ENCODE measurements around the gene ATG9A. TPM values are rescaled to one million over a fixed set of nuclear protein-coding genes. Genes with fewer than 3 reads are reported as not detected.

Gene ATG9A
- total and polyA plus RNA-seq, 9 of the 15 experiments (the other 6 are each of a cell fraction or from before 2014, with no cell fraction given), result 0.25 to 65.6 (median 23.4) TPM

- TF ChIP-seq ZNF609 (CRISPR knock-in tag; IDR thresholded peaks at IDR 0.05; ENCODE audit: borderline replicate concordance) (no peak), RBM22 (IDR thresholded peaks at IDR 0.05; ENCODE audit: low read depth, low read length, poor library complexity, severe bottlenecking) (no peak), HSF4 (CRISPR knock-in tag; IDR thresholded peaks at IDR 0.05; ENCODE audit: borderline replicate concordance) (no peak), IFI16 (CRISPR knock-in tag; IDR thresholded peaks at IDR 0.05) (no peak), MED1 (CRISPR knock-in tag; IDR thresholded peaks at IDR 0.05; ENCODE audit: borderline replicate concordance) (no peak), RBM34 (IDR thresholded peaks at IDR 0.05; ENCODE audit: borderline replicate concordance, insufficient read depth, low read length) (no peak), HOMEZ (CRISPR knock-in tag; IDR thresholded peaks at IDR 0.05) (no peak), HNRNPUL1 (IDR thresholded peaks at IDR 0.05; ENCODE audit: low read length) (no peak), KAT2B (IDR thresholded peaks at IDR 0.05; ENCODE audit: low read depth, low read length) (no peak), NR2C1 (IDR thresholded peaks at IDR 0.05) (no peak), NR2C1 (tag; IDR thresholded peaks at IDR 0.05) (no peak)
- TF ChIP-seq, protein P1, sequence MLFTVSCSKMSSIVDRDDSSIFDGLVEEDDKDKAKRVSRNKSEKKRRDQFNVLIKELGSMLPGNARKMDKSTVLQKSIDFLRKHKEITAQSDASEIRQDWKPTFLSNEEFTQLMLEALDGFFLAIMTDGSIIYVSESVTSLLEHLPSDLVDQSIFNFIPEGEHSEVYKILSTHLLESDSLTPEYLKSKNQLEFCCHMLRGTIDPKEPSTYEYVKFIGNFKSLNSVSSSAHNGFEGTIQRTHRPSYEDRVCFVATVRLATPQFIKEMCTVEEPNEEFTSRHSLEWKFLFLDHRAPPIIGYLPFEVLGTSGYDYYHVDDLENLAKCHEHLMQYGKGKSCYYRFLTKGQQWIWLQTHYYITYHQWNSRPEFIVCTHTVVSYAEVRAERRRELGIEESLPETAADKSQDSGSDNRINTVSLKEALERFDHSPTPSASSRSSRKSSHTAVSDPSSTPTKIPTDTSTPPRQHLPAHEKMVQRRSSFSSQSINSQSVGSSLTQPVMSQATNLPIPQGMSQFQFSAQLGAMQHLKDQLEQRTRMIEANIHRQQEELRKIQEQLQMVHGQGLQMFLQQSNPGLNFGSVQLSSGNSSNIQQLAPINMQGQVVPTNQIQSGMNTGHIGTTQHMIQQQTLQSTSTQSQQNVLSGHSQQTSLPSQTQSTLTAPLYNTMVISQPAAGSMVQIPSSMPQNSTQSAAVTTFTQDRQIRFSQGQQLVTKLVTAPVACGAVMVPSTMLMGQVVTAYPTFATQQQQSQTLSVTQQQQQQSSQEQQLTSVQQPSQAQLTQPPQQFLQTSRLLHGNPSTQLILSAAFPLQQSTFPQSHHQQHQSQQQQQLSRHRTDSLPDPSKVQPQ (CRISPR knock-in tag; IDR thresholded peaks at IDR 0.05; ENCODE audit: borderline replicate concordance), result no peak
Observed at GRCh38 chr2:219218732-219219701, 10.4 kb downstream of the ATG9A start, which contains the start of gene ABCB6 (continued).
